Muscle of leg (tissue), 11 donors: ENCODE results near the gene CDH4. TPM values are rescaled to one million over a fixed set of nuclear protein-coding genes. Genes with fewer than 3 reads are reported as not detected.

Experiments
- DNase-seq: peaks from one replicate; pipeline ENCODE4 v3.0.0; 2013
- H3K27ac ChIP-seq: one replicate; pipeline ENCODE4 v1.5.1; 2013; ENCODE audit warnings: mild to moderate bottlenecking, low read length, control low read depth
- H3K27me3 ChIP-seq: one replicate; pipeline ENCODE4 v1.6.1; 2013; ENCODE audit warnings: low read length; ENCODE audit not compliant: control insufficient read depth, insufficient read depth
- H3K36me3 ChIP-seq: one replicate; pipeline ENCODE4 v1.6.1; 2013; ENCODE audit warnings: low read length; ENCODE audit not compliant: control insufficient read depth, insufficient read depth
- H3K4me1 ChIP-seq: one replicate; pipeline ENCODE4 v1.6.1; 2013; ENCODE audit warnings: low read length; ENCODE audit not compliant: control insufficient read depth, insufficient read depth
- H3K4me3 ChIP-seq: one replicate; pipeline ENCODE4 v1.5.1; 2013; ENCODE audit warnings: low read length, control low read depth
- H3K9me3 ChIP-seq: replicated peaks from 2 replicates; pipeline ENCODE4 v1.6.1; 2013; ENCODE audit warnings: low read depth, low read length; ENCODE audit not compliant: control insufficient read depth
- WGBS: methylation state at CpG from one replicate; pipeline ENCODE4 v1.1.5; 2013; ENCODE audit warnings: missing lambda C conversion rate; ENCODE audit not compliant: insufficient coverage; 5-methylcytosine and 5-hydroxymethylcytosine counted together
- polyA plus RNA-seq, 8 donors: library from polyadenylated mRNA; unstranded; fragments of 120-200 nt; gene quantifications; one replicate each; pipeline versions ENCODE4 v1.2.1 to v1.2.3, GENCODE V29; 2013; ENCODE audit warnings: inconsistent platforms in 1 of 8, low replicate concordance in 1 of 8; ENCODE audit not compliant: insufficient read length in 8 of 8, insufficient read depth in 1 of 8
- total RNA-seq: library from RNA; stranded (reverse); fragments of 120-200 nt; gene quantifications from one replicate; pipeline ENCODE4 v1.2.4, GENCODE V29; 2013

CDH4 gene
- total and polyA plus RNA-seq, 9 donors = 0.66 to 1.4 (median 1.2) TPM

GRCh38 chr20:61535536-61535935, 283.5 kb downstream of the CDH4 start:
- no peaks in the 10 kb centered on the region for H3K36me3 ChIP-seq
- H3K4me3 ChIP-seq = no peak overlapping the region
- no peaks in the 10 kb centered on the region for H3K27me3 ChIP-seq
- no peak for DNase-seq
- 74% methylated on average over 11 of the region's 13 CpGs for whole genome bisulfite sequencing
- H3K9me3 ChIP-seq = no peaks in the 10 kb centered on the region
- H3K27ac ChIP-seq = no peak overlapping the region
- no peaks in the 10 kb centered on the region for H3K4me1 ChIP-seq

GRCh38 chr20:61535956-61536355, 283.9 kb downstream of the CDH4 start:
- H3K4me1 ChIP-seq = no peaks in the 10 kb centered on the region
- no peak overlapping the region for H3K4me3 ChIP-seq
- H3K36me3 ChIP-seq = no peaks in the 10 kb centered on the region
- no peaks in the 10 kb centered on the region for H3K27me3 ChIP-seq
- 60% methylated on average over 5 of the region's 8 CpGs for WGBS
- no peak overlapping the region for H3K27ac ChIP-seq
- H3K9me3 ChIP-seq = no peaks in the 10 kb centered on the region
- DNase-seq = no peak

- H3K36me3 ChIP-seq = no peaks in the 10 kb centered on the region
- WGBS = 85% methylated on average over 6 of the region's 9 CpGs
- no peaks in the 10 kb centered on the region for H3K9me3 ChIP-seq
- no peak for DNase-seq
- no peak overlapping the region for H3K4me3 ChIP-seq
- no peaks in the 10 kb centered on the region for H3K27me3 ChIP-seq
- H3K27ac ChIP-seq = no peak overlapping the region
- no peaks in the 10 kb centered on the region for H3K4me1 ChIP-seq
Measured at GRCh38 chr20:61536671-61537070, 284.6 kb downstream of the CDH4 start.

GRCh38 chr20:61537239-61538182, 285.4 kb downstream of the CDH4 start:
- WGBS = 65% methylated on average over 10 of the region's 25 CpGs
- H3K9me3 ChIP-seq = no peaks in the 10 kb centered on the region
- no peaks in the 10 kb centered on the region for H3K27me3 ChIP-seq
- DNase-seq = no peak
- H3K4me1 ChIP-seq = no peaks in the 10 kb centered on the region
- H3K27ac ChIP-seq = no peak overlapping the region
- no peak overlapping the region for H3K4me3 ChIP-seq
- H3K36me3 ChIP-seq = no peaks in the 10 kb centered on the region

- WGBS = 74% methylated on average over 5 of the region's 14 CpGs
- H3K27me3 ChIP-seq = no peaks in the 10 kb centered on the region
- peak; percentile 14 for DNase-seq
- H3K4me3 ChIP-seq = no peak overlapping the region
- no peaks in the 10 kb centered on the region for H3K36me3 ChIP-seq
- no peaks in the 10 kb centered on the region for H3K4me1 ChIP-seq
- no peak overlapping the region for H3K27ac ChIP-seq
- H3K9me3 ChIP-seq = no peaks in the 10 kb centered on the region
Measured at GRCh38 chr20:61538183-61538942, 286.3 kb downstream of the CDH4 start.

- WGBS = 89% methylated on average over 2 of the region's 8 CpGs
- no peak overlapping the region for H3K27ac ChIP-seq
- H3K4me3 ChIP-seq = no peak overlapping the region
- H3K4me1 ChIP-seq = no peaks in the 10 kb centered on the region
- no peak for DNase-seq
- no peaks in the 10 kb centered on the region for H3K36me3 ChIP-seq
- H3K27me3 ChIP-seq = no peaks in the 10 kb centered on the region
- H3K9me3 ChIP-seq = no peaks in the 10 kb centered on the region
Measured at GRCh38 chr20:61538943-61539265, 286.8 kb downstream of the CDH4 start.

- Histone ChIP-seq H3K4me3 (no peak overlapping the region), H3K27me3 (no peaks in the 10 kb centered on the region), H3K4me1 (no peaks in the 10 kb centered on the region), H3K27ac (no peak overlapping the region), H3K9me3 (no peaks in the 10 kb centered on the region), H3K36me3 (no peaks in the 10 kb centered on the region)
- WGBS = 91% methylated on average over 8 of the region's 19 CpGs
- no peak for DNase-seq
Measured at GRCh38 chr20:61539706-61540360, 287.8 kb downstream of the CDH4 start.

- H3K4me1 ChIP-seq = no peaks in the 10 kb centered on the region
- no peaks in the 10 kb centered on the region for H3K9me3 ChIP-seq
- DNase-seq = no peak
- no peak overlapping the region for H3K27ac ChIP-seq
- no peaks in the 10 kb centered on the region for H3K27me3 ChIP-seq
- WGBS = 78% methylated on average over 4 of the region's 7 CpGs
- H3K4me3 ChIP-seq = no peak overlapping the region
- no peaks in the 10 kb centered on the region for H3K36me3 ChIP-seq
Measured at GRCh38 chr20:61541537-61541936, 289.5 kb downstream of the CDH4 start.

GRCh38 chr20:61543086-61543485, 291.0 kb downstream of the CDH4 start:
- Histone ChIP-seq H3K27ac (no peak overlapping the region), H3K27me3 (no peaks in the 10 kb centered on the region), H3K9me3 (no peaks in the 10 kb centered on the region), H3K36me3 (no peaks in the 10 kb centered on the region), H3K4me3 (no peak overlapping the region), H3K4me1 (no peaks in the 10 kb centered on the region)
- DNase-seq = no peak
- no CpG with 5 or more reads among the region's 8 CpGs for WGBS
